GM06990 (cell line): ENCODE data around the gene SWAP70.

ENCODE experiments used
- DNase-seq: peaks from one replicate; pipeline ENCODE4 v3.0.0-alpha.2; 2011; ENCODE audit not compliant: insufficient read length; ENCODE audit errors: extremely low read depth
- H3K27me3 ChIP-seq: replicated peaks from 2 replicates; pipeline ENCODE4 v1.6.0; 2011; ENCODE audit warnings: low read length; ENCODE audit not compliant: control insufficient read depth, insufficient read depth
- H3K36me3 ChIP-seq: 2 replicates; pipeline ENCODE4 v1.5.1; 2011; ENCODE audit warnings: low read length; ENCODE audit not compliant: control insufficient read depth, insufficient read depth
- H3K4me3 ChIP-seq: replicated peaks from 2 replicates; pipeline ENCODE4 v1.5.1; 2011; ENCODE audit warnings: low read depth, mild to moderate bottlenecking, control low read depth, low read length
- CTCF ChIP-seq: IDR thresholded peaks from 2 replicates; pipeline ENCODE4 v1.5.1; 2011; ENCODE audit warnings: low read length, control low read depth, mild to moderate bottlenecking, inconsistent platforms; ENCODE audit not compliant: insufficient read depth, poor library complexity, severe bottlenecking

SWAP70 gene

GRCh38 chr11:9750551-9750950 lies 86.7 kb downstream of the SWAP70 start:
- peaks cover 4% of the 10 kb centered on the region for H3K36me3 ChIP-seq
- no peak for DNase-seq
- no peak overlapping the region for H3K4me3 ChIP-seq
- H3K27me3 ChIP-seq, result no peaks in the 10 kb centered on the region
- TF ChIP-seq CTCF, result no peak

GRCh38 chr11:9752091-9752490 lies 88.2 kb downstream of the SWAP70 start:
- no peak for DNase-seq
- no peaks in the 10 kb centered on the region for H3K27me3 ChIP-seq
- no peak for TF ChIP-seq CTCF
- peaks cover 4% of the 10 kb centered on the region for H3K36me3 ChIP-seq
- no peak overlapping the region for H3K4me3 ChIP-seq

- no peak for TF ChIP-seq CTCF
- Histone ChIP-seq H3K36me3 (peaks cover 4% of the 10 kb centered on the region), H3K27me3 (no peaks in the 10 kb centered on the region), H3K4me3 (no peak overlapping the region)
- no peak for DNase-seq
Observed at GRCh38 chr11:9753021-9753420, 89.1 kb downstream of the SWAP70 start.

GRCh38 chr11:9754010-9754471 lies 90.2 kb downstream of the SWAP70 start:
- H3K27me3 ChIP-seq, result no peaks in the 10 kb centered on the region
- DNase-seq, result no peak
- no peak overlapping the region for H3K4me3 ChIP-seq
- peaks cover 2% of the 10 kb centered on the region; the same call in 1 of the 2 replicates for H3K36me3 ChIP-seq
- TF ChIP-seq CTCF, result no peak

GRCh38 chr11:9755561-9756185 lies 91.8 kb downstream of the SWAP70 start:
- Histone ChIP-seq H3K36me3 (no peaks in the 10 kb centered on the region), H3K27me3 (no peaks in the 10 kb centered on the region), H3K4me3 (no peak overlapping the region)
- no peak for DNase-seq
- TF ChIP-seq CTCF, result no peak

- TF ChIP-seq CTCF, result no peak
- H3K4me3 ChIP-seq, result no peak overlapping the region
- no peaks in the 10 kb centered on the region for H3K27me3 ChIP-seq
- no peak for DNase-seq
- H3K36me3 ChIP-seq, result no peaks in the 10 kb centered on the region
Observed at GRCh38 chr11:9756461-9756860, 92.6 kb downstream of the SWAP70 start.
